GM19023 (cell line): Measurements from ENCODE around the gene MFSD1.
A peak's percentile ranks its signal among the peaks of the same experiment; 100 is the strongest.

Experiments
- ATAC-seq: cut with Tn5 transposase; IDR thresholded peaks from one replicate; pipeline ENCODE4 v1.9.1; 2021; ENCODE audit warnings: mild to moderate bottlenecking, moderate library complexity; ENCODE audit not compliant: unreplicated experiment

MFSD1 gene

GRCh38 chr3:158801696-158802408 is at the start of gene MFSD1:
Gene MFSD1 (plus strand): TSS chr3:158802054. CDS start chr3:158802153, 99 bp downstream.
- peak; percentile 98 for ATAC-seq

GRCh38 chr3:158753854-158754253 is 48.0 kb upstream of the MFSD1 start:
- ATAC-seq = no peak

GRCh38 chr3:158755421-158755820 is 46.4 kb upstream of the MFSD1 start:
- no peak for ATAC-seq

- no peak for ATAC-seq
Measured at GRCh38 chr3:158761350-158761749, 40.5 kb upstream of the MFSD1 start.

GRCh38 chr3:158762701-158763100 is 39.2 kb upstream of the MFSD1 start:
- no peak for ATAC-seq

- no peak for ATAC-seq
Measured at GRCh38 chr3:158763421-158763820, 38.4 kb upstream of the MFSD1 start.

GRCh38 chr3:158765518-158766205 is 36.2 kb upstream of the MFSD1 start:
- no peak for ATAC-seq

GRCh38 chr3:158766364-158766763 is 35.5 kb upstream of the MFSD1 start:
- no peak for ATAC-seq

GRCh38 chr3:158768361-158768787 is 33.5 kb upstream of the MFSD1 start:
- no peak for ATAC-seq

GRCh38 chr3:158768881-158769543 is 32.8 kb upstream of the MFSD1 start:
- no peak for ATAC-seq

GRCh38 chr3:158769549-158769948 is 32.3 kb upstream of the MFSD1 start:
- no peak for ATAC-seq

GRCh38 chr3:158769952-158770740 is 31.7 kb upstream of the MFSD1 start:
- no peak for ATAC-seq

GRCh38 chr3:158770741-158771350 is 31.0 kb upstream of the MFSD1 start:
- no peak for ATAC-seq

- no peak for ATAC-seq
Measured at GRCh38 chr3:158771577-158771976, 30.3 kb upstream of the MFSD1 start.

- no peak for ATAC-seq
Measured at GRCh38 chr3:158771982-158772381, 29.9 kb upstream of the MFSD1 start.

GRCh38 chr3:158773166-158773565 is 28.7 kb upstream of the MFSD1 start:
- ATAC-seq = no peak

- ATAC-seq = no peak
Measured at GRCh38 chr3:158773845-158774830, 27.7 kb upstream of the MFSD1 start.

- ATAC-seq = no peak
Measured at GRCh38 chr3:158774965-158775364, 26.9 kb upstream of the MFSD1 start.
